Fibroblast of peridontal ligament (primary cell): ENCODE data around the gene RING1.
A peak's percentile ranks its signal among the peaks of the same experiment; 100 is the strongest.
"Not testable (repeated sequence)": the region's sequence is repeated elsewhere in the genome, so short reads cannot be mapped to it uniquely, and the experiment has no call there.

Source experiments
- DNase-seq: peaks from one replicate; pipeline ENCODE4 v3.0.0-alpha.2; 2010; ENCODE audit errors: extremely low read depth

Gene RING1

GRCh38 chr6:33206027-33206863, 2.1 kb upstream of the RING1 start:
- DNase-seq = no peak

- DNase-seq = no peak
These were observed 1.3 kb upstream of the RING1 start for GRCh38 chr6:33206864-33207551.

GRCh38 chr6:33207552-33208090, 679 bp upstream of the RING1 start:
- peak; percentile 48 for DNase-seq

- DNase-seq = no peak
These were observed 1.6 kb downstream of the RING1 start for GRCh38 chr6:33209856-33210255.

DNA sequence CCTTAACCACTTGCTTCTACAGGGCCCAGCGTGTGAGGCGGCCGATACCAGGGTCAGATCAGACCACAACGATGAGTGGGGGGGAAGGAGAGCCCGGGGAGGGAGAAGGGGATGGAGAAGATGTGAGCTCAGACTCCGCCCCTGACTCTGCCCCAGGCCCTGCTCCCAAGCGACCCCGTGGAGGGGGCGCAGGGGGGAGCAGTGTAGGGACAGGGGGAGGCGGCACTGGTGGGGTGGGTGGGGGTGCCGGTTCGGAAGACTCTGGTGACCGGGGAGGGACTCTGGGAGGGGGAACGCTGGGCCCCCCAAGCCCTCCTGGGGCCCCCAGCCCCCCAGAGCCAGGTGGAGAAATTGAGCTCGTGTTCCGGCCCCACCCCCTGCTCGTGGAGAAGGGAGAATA, 2.8 kb downstream of the RING1 start:
- no peak for DNase-seq

DNA sequence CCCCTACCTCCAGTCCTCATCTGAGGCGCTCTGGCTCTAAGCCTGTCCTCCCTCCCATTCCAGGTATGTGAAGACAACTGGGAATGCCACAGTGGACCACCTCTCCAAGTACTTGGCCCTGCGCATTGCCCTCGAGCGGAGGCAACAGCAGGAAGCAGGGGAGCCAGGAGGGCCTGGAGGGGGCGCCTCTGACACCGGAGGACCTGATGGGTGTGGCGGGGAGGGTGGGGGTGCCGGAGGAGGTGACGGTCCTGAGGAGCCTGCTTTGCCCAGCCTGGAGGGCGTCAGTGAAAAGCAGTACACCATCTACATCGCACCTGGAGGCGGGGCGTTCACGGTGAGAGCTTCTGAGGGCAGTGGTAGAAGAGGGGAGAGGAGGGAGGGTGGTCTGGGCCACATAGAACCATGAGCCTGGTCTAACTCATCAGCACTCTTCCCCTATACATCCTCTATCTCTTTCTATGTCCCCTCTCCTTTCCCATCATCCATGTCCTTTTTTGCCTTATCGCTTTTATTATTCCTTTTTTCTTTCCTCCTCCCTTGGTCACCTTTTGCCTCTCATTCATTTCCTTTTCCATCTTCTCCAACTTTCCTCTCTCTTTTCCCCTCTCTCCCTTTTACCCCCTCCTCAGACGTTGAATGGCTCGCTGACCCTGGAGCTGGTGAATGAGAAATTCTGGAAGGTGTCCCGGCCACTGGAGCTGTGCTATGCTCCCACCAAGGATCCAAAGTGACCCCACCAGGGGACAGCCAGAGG, 3.5 kb downstream of the RING1 start:
- DNase-seq = no peak

- peak; percentile 31 for DNase-seq
These were observed 4.5 kb downstream of the RING1 start for GRCh38 chr6:33212857-33213165.

DNA sequence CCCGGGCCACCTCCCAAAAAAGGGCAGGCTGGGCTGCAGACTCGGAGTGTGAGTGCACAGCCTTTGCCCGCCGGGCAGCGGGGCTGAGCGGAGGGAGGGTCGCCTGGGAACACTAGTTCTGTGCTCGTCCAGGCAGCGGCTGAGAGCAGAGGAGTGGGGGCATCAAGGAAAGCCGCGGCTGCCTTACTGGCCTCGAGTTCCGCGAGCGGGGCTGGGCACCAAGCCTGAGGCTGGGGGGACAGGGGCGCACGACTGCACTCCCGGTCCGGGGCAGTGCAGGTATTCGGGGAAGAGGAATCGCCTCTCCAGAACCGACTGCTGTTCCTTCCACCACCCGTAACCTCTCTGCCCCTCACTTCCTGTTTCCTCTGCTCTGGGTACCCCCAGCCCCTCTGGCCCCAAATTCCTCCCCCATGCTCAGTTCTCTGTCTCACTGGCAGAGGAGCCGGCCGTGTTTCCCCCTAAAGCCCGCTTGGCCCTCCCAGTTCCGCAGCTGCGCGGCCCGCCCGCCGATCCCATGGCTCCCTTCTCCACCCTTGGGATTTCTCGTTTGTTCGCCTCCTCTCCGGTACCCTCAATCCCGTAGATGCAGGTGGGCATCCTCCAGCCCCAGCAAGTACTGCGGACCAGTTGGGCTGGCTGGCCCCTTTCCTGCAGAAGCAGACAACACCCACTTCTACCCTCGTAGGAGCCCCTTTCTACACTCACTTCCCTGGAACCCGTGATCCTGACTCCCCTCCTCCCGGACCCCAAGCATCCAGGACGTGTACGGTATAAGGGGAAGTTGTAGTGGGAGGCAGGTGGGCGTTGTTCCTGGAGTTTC, 5.1 kb downstream of the RING1 start:
- DNase-seq = no peak

- DNase-seq = no peak
These were observed 5.7 kb downstream of the RING1 start for GRCh38 chr6:33213989-33214335.

GRCh38 chr6:33215271-33216116, 7.2 kb downstream of the RING1 start:
- DNase-seq = no peak

GRCh38 chr6:33216117-33216649, 7.9 kb downstream of the RING1 start:
- no peak for DNase-seq

GRCh38 chr6:33217246-33217645, 8.9 kb downstream of the RING1 start:
- no peak for DNase-seq

DNA sequence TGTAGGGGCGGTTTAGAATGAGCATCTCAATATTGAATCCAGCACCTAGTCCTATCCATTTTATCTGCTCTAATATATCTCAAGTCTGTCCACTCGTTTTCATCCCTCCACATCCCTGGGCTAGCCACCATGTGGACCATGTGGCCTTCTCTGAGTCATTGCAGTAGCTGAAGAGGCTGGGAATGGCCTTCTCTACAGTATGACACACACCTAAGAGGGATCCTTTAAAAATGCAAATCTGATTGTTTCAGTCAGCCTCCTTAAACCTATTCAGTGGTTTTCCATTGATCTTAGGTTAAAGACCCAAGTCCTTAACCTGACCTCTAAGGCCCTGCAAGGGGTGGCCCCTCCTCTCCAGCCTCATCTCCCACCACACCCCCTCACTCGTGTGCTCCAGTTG, 9.4 kb downstream of the RING1 start:
- DNase-seq = no peak

GRCh38 chr6:33226503-33227120, 18.3 kb downstream of the RING1 start:
- DNase-seq = not testable (repeated sequence)

DNA sequence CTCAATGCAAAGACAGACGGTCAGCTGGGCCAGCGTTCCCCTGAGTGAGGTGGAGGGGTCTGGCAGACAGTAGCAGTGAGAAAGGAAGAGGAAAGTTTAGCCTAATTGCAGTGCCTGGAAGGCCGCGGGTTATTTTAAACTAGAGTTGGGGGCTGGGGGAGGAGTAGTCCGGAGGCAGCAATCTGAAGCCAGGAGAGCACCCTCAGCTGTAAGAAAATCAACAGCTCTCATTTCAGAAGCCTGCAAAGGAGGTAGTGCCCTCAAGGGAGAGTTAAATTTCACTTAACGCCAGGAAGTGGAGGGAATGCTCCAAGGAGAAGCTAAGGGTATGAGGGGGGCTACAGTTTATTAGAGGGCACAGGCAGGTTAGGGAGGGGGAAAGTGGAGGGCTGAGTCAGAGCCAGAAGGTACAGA, 26.9 kb downstream of the RING1 start:
- no peak for DNase-seq

DNA sequence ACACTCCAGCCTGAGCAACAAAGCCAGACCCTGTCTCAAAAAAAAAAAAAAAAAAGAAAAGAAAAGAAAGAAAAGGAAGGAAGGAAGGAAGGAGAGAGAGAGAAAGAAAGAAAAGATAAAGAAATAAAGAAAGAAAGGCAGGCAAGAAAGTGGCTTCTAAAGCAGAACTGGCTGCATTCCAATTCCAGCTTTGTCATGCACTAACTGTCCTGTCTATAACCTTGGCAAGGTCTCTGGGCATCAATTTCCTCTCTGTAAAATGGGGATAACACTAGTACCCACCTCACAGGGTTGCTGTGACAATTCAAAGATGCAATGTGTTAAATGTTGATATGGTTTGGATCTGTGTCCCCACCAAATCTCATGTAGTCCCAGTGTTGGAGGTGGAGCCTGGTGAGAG, 28.0 kb downstream of the RING1 start:
- no peak for DNase-seq

DNA sequence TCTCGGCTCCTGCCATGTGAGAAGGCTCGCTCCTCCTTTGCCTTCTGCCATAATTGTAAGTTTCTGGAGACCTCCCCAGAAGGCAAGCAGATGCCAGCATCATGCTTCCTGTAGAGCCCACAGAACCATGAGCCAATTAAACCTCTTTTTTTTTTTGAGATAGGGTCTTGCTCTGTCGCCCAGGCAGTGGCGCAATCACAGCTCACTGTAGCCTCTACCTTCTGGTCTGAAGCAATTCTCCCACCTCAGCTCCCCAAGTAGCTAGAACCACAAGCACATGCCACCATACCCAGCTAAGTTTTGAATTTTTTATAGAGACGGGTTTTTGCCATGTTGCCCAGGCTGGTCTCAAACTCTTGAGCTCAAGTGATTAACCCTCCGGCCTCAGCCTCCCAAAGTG, 28.6 kb downstream of the RING1 start:
- DNase-seq = no peak

GRCh38 chr6:33237741-33238140, 29.4 kb downstream of the RING1 start:
- no peak for DNase-seq

- DNase-seq = no peak
These were observed 33.7 kb downstream of the RING1 start for GRCh38 chr6:33241968-33242367.

GRCh38 chr6:33243476-33243875, 35.2 kb downstream of the RING1 start:
- no peak for DNase-seq
